OCI-LY7 (cell line): ENCODE results near the gene C1GALT1.

Source experiments
- CTCF ChIP-seq: fragments of 200-600 bp; sonication (generic); conservative IDR thresholded peaks from 2 replicates; pipeline ENCODE4 v1.5.1; 2014; ENCODE audit warnings: mild to moderate bottlenecking, antibody characterized with exemption, low read length, moderate library complexity, mixed read lengths
- EZH2phosphoT487 ChIP-seq: fragments of 200-600 bp; sonication (generic); IDR thresholded peaks from 2 replicates; pipeline ENCODE4 v1.6.1; 2018; ENCODE audit warnings: low read depth, borderline replicate concordance, mild to moderate bottlenecking, mixed run types, antibody characterized with exemption, low read length, moderate library complexity, mixed read lengths

GRCh38 chr7:7219216-7219615 is 36.9 kb downstream of the C1GALT1 start:
- no peak for TF ChIP-seq CTCF
- TF ChIP-seq EZH2phosphoT487 = no peak
